NCI-H2081 treated with DMSO at 0.1 percent for 48 hours (cell line): ENCODE data around the gene ARL13B.
"Not testable (repeated sequence)": the region's sequence is repeated elsewhere in the genome, so short reads cannot be mapped to it uniquely, and the experiment has no call there.

Source experiments
- DNase-seq: peaks from one replicate; lab custom pipeline; 2025; lab: John Stamatoyannopoulos, UW

Gene ARL13B

DNA sequence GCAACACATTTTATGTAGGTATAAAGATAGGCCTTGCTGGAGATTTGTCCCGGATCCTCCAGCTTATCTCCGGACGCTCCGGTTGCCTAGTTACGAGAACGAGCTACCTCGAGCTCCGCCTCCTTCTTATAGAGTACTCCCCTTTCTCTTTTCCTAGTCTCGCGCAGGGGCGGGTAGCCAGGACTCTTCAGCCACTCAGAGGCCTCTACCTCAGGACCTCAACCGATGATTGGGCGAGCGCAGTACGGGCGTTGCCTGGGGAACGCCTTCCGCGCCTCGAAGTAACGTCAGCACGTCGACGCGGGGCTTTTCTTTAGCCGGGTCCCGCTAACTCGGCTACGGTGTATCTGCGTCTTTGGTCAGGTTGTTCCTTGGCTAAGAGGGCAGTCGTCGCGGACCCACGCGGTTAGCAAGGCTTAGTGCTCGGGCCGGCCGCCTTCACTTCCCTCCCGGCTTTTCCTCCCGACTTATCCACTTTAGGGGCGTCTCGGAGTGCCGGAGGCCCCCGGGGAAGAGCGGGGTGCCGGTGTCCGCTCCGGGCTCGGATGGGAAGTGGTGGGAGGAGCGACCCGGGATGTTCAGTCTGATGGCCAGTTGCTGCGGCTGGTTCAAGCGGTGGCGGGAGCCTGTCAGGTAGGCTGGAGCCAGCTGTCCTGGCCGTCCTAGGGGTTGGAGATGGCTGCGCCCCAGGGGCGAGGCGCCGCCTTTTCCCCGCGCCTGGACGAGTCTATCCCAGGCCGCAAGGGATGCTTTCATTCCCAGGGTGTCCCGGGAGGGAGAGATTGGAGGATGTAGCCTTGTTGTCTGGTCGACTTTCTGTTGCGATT lies at the start of gene ARL13B:
ARL13B (plus strand) TSS at position 306 of the 827 bp plus-strand sequence; CDS start at position 575, 269 bp downstream.
- peak; percentile 97 for DNase-seq

DNA sequence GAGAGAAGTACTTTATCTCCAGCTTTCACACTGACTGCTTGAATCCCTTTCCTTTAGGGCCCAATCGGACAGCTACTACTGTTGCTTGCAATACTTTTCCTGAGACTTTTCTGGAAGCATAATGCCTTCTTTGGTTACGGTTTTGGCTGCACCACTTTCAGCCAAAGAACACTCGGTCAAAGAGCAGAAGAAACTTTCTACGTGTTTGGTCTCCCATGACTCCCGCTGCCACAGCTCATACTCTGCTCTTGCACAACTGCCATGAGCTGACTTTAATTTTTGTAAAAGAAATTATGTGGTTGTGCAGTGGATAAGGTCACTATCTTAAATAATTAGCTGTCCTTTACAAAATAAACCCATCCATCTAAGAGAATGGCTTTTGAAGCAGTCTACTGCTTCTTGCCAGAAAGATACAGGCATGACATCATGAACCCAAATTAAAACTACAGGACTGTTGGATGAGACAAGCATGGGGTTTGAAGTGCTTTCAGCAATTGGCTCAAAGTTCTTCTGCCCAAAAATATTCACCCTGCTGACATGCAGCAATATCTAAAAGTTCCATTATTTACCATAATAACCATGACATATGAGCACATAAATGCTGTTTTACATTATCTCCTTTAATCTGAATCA lies 48.2 kb upstream of the ARL13B start:
- DNase-seq, result no peak

DNA sequence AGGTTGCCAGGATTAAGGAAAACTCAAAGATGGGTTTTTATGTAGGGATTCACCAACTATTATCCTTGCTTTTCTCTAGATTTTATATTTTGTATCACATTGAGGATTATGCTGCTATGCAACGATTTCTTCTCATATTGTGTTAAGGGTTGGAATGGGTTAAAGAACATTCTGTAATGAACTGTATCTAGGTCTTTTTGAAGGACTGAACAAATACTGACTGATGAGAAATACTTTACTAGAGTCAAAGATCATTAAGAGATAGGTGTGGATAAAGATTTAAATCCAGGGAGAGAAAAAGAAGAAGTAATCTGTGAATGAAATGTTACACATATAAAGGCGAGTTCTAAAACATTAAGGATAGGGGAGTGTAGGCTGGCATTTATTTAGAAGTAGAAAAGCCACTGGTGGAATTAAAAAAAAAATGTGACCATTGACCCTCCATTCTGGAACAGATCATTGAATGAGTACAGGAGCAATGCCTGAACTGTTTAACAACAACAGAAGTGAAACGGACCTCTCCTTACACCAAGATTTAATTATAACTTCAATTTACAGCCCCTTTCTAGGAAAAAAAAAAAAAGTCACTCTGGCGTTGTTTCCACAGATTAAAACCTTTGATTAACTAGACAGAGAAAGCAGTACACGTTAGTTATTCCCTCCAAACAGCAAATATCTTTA lies 45.4 kb upstream of the ARL13B start:
- DNase-seq, result no peak

- DNase-seq, result no peak
These were observed 43.4 kb upstream of the ARL13B start for GRCh38 chr3:93936549-93936948.

GRCh38 chr3:93937485-93937884 lies 42.5 kb upstream of the ARL13B start:
- not testable (repeated sequence) for DNase-seq

DNA sequence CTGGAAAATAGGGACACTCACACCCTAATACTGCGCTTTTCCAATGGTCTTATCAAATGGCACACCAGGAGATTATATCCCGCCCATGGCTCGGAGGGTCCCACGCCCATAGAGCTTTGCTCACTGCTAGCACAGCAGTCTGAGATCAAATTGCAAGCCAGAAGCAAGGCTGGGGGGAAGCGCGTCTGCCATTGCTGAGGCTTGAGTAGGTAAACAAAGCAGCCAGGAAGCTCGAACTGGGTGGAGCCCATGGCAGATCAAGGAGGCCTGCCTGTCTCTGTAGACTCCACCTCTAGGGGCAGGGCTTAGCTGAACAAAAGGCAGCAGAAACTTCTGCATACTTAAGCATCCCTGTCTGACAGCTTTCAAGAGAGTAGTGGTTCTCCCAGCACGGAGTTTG lies 30.0 kb upstream of the ARL13B start:
- DNase-seq, result not testable (repeated sequence)

DNA sequence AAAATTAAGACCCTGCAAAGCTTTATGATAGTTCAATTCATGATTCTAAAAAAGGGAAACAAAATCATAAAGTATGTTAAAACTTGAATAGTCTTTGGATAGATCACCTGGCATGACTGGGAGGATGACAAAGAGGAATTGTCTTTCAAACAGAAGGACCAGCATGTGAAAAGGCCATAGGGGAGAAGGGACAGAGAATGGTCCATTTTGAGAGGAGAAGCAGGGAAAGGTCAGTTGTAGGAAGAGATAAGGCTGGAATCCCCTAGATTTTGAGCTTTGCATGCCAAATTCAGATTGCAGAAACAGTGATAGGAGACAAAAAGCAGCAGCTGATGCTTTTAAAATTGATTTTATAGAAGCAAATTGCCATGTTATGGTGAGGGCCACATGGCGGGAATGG lies 18.9 kb upstream of the ARL13B start:
- no peak for DNase-seq

DNA sequence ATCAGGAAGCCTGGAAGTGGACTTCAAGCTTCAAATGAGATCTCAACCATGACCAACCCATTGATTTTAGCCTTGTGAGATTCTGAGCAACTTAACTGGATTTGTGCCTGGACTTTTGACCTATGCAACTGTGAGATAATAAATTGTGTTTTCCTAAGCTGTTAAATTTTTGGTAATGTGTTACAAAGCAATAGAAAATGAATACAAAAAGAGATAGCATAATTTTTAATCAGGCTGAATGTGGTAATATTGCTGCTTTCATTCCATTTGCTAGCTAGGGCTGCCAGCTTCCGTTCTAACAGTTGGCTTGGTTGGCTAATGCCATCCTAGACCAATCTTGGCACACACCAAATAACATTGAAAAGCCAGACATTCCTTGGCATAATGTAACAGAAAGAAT lies 18.5 kb upstream of the ARL13B start:
- DNase-seq, result no peak

GRCh38 chr3:93962798-93963197 lies 17.2 kb upstream of the ARL13B start:
- DNase-seq, result no peak

DNA sequence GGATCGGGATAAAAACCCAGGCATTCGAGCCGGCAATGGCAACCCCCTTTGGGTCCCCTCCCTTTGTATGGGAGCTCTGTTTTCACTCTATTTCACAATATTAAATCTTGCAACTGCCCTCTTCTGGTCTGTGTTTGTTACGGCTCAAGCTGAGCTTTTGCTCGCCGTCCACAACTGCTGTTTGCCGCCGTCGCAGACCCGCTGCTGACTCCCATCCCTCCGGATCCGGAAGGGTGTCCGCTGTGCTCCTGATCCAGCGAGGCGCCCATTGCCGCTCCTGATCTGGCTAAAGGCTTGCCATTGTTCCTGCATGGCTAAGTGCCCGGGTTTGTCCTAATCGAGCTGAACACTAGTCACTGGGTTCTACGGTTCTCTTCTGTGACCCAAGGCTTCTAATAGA lies 14.8 kb upstream of the ARL13B start:
- DNase-seq, result not testable (repeated sequence)

GRCh38 chr3:93969443-93969842 lies 10.5 kb upstream of the ARL13B start:
- DNase-seq, result no peak

- no peak for DNase-seq
These were observed 10.0 kb upstream of the ARL13B start for GRCh38 chr3:93969997-93970396.

- DNase-seq, result no peak
These were observed 6.5 kb upstream of the ARL13B start, which contains the start of gene PROS1 for GRCh38 chr3:93973131-93974126. Gene PROS1 (minus strand): TSS chr3:93973896. CDS start chr3:93973749, 147 bp downstream.

DNA sequence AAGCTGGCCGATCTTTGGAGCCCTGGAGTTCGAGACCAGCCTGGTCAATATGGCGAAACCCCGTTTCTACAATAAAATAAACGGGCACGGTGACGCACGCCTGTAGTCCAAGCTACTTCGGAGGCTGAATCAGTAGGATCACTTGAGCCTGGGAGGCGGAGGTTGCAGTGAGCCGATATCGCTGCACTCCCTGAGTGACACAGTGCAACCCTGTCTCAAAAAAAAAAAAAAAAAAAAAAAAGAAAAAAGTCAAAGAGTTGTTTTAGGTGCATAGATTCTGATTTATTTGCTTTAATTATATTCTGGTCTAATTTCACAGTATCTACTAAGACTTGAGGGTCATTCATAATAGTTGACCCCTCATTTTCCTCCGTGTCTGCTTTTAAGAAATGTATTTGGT lies 1.7 kb downstream of the ARL13B start:
- no peak for DNase-seq

- no peak for DNase-seq
These were observed 3.5 kb downstream of the ARL13B start for GRCh38 chr3:93983408-93983807.

- DNase-seq, result no peak
These were observed 4.7 kb downstream of the ARL13B start for GRCh38 chr3:93984618-93985017.

GRCh38 chr3:93988283-93988682 lies 8.3 kb downstream of the ARL13B start:
- DNase-seq, result no peak

DNA sequence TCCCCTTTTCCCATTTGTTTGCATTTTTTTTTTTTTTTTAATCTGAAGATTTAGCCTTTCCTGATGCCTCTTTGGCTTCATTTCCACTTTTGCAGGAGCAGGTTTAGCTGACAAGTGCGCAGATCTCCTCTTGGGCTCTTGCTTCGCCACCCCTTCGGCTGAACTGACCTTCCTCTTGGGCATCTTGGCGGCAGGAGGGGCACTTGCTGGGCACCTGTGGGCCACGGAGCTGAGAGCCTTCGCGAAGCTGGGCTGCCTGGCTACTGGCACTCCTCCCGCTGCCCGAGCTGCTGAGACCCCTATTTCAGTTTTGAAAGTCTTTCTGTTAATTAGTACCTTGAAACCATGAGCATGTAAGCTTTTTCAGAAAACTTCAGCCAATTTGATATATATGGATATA lies 8.8 kb downstream of the ARL13B start:
- no peak for DNase-seq

GRCh38 chr3:93989241-93989640 lies 9.3 kb downstream of the ARL13B start:
- no peak for DNase-seq

GRCh38 chr3:93991631-93992030 lies 11.7 kb downstream of the ARL13B start:
- DNase-seq, result no peak

- DNase-seq, result no peak
These were observed 12.3 kb downstream of the ARL13B start for GRCh38 chr3:93992207-93992606.

GRCh38 chr3:93994056-93994455 lies 14.1 kb downstream of the ARL13B start:
- DNase-seq, result no peak
